IPS-NIHi7 (cell line): ENCODE measurements around the gene TBC1D9B.

Experiments used
- DNase-seq: peaks from one replicate; pipeline ENCODE4 v3.0.0; 2012; ENCODE audit warnings: mixed read lengths; ENCODE audit errors: extremely low spot score

Gene TBC1D9B

GRCh38 chr5:179906795-179907555, 722 bp downstream of the TBC1D9B start:
- DNase-seq = peak; percentile 43

DNA sequence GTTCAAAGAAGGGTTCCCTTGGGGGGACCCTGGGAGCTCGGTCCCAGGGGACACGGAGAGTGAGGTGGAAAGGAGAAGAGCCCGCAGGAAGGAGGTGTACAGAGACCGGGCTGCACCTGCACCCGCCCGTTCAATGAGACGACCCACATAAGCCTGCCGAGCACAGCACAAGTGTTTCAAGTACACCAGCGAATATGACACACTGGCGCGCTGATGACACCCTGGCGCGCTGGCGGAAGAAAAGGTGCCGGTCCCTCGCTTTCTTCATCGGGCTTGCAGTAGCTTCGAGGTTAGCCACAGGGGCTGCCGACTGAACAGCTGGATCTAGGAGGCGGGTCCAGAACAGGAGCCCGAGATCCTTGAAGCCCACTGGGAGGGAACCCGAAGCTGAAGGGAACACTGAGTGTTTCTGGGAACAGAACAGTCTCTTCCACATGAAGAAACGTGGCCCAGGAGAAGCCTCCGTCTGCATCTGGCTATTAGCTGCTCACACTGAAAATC, 1.4 kb downstream of the TBC1D9B start:
- DNase-seq = no peak

GRCh38 chr5:179905161-179905560, 2.5 kb downstream of the TBC1D9B start:
- no peak for DNase-seq

DNA sequence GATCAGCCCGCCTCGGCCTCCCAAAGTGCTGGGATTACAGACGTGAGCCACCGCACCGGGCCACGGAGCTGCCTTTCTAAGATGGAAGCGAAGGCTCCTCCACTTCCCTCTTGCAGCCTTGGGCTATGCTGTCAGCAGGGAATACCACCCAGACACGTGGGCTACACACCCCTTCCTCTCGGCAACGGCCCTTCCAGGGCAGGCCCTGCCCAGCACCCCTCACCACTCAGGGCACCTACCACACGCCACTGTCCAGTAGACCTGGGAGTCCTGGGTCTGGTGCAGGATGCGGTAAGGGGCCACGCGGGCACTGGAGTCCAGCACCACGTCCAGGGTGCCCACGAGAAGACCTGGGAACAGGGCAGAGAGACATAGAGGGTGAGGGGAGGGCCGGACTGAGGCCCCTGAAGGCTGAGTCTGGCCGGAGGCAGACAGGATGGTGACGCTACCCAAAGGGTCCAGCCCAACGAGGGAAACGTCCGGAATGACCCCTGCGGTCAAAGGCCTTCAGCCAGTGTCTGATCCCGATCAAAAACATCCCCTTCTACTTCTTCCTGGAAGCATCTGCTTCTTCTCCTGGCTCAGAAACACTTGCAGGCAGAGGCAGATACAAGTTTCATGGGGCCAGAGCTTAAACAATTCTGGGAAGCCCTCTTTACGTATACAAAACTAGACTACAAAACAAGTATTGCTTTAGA, 3.1 kb downstream of the TBC1D9B start:
- DNase-seq = no peak

- DNase-seq = no peak
Measured at GRCh38 chr5:179902763-179903158, 4.9 kb downstream of the TBC1D9B start.

DNA sequence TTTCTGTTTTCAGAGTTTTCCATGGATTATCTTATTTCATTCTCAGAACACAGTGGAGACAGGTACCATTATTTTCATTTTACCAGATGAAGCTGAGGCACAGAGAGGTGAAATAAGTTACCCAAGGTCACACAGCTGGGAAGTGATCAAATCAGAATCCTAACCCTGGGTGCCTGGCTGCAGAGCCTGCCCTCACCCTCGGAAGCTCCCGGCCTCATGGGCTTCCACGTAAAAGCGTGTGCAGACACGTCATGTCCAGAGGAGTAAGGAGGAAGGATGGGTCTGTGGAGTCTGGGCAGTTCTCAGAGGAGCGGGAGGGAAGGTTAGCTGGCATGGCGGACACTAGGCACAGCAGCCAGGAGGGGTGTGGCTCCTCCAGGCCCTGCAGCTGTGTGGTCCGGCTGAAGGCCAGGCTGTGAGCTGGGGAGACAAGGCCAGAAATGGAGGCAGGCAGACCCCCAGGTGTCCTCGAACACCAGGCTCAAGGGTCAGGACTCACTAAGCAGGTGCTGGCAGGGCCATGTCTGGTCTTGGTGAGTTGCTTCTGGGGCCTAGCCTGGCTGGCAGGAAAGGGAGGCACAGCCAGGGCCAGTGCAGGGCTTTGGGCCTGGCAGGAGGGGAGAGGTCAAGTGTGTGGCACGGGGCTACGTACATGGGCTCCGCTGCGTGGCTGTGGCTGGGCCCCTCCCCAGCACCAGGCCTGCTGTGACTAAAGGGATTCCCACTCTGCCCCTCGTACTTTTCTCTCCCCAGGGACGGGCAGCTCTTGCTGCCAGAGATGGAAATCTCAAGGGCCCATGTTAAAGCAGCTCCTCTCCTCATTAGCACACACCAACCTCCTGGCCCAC, 5.6 kb downstream of the TBC1D9B start:
- no peak for DNase-seq

DNA sequence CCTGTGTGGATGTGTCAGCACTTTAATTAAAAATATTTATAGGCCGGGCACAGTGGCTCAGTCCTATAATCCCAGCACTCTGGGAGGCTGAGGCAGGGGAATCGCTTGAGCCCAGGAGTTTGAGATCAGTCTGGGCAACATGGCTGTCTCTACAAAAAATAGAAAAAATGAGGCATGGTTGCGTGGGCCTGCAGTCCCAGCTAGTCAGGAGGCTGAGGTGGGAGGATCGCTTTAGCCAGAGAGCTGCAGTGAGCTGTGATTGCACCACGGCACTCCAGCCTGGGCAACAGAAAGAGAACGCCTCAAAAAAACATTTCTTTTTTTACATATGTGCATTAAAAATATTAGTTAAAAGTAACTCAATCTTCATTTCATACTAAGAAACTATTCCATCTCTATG, 6.2 kb downstream of the TBC1D9B start:
- DNase-seq = no peak

- DNase-seq = no peak
Measured at GRCh38 chr5:179900711-179901110, 7.0 kb downstream of the TBC1D9B start.

DNA sequence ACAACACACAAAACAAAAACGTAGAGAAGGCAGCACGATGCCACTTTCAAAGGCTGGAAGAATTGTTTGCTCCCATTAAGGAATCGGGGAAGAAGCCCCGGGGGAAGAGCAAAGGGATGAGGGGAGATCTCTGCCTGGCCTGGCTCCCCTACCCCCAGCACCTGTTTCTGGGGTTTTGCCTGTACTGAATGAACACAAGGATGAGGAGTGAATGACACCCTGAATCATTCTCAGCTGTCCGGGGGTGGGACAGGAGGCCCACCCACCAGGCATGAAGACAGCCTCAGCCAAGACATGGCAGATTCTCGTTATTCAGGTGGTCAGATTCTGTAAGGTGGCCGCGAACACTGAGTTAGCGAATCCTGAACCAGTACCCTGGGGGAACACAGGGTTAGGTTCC, 7.5 kb downstream of the TBC1D9B start:
- DNase-seq = no peak

- DNase-seq = no peak
Measured at GRCh38 chr5:179895861-179896260, 11.8 kb downstream of the TBC1D9B start.

- no peak for DNase-seq
Measured at GRCh38 chr5:179893958-179894895, 13.5 kb downstream of the TBC1D9B start.

- DNase-seq = no peak
Measured at GRCh38 chr5:179893076-179893957, 14.4 kb downstream of the TBC1D9B start.

GRCh38 chr5:179892255-179892654, 15.4 kb downstream of the TBC1D9B start:
- DNase-seq = no peak

- DNase-seq = no peak
Measured at GRCh38 chr5:179890751-179891682, 16.7 kb downstream of the TBC1D9B start.

DNA sequence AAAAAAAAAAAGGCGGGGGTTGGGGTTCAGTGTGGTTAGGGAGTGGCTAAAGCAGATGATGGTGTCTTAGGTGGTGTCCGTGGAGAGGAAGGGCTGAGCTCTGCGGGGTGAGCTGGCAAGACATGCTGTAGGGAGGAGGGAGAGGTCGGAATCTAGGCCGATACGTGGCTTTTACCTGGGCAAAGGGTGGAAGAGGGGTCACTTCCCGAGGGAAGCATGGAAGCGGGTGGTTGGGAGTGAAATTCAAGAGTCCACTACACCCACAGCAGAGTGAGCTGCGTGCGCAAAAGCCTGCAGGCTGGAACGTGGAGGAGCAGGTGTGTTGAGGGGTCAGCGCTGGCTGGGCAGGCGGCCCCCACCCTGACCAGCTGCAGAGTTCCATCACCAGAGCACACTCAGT, 17.8 kb downstream of the TBC1D9B start:
- DNase-seq = no peak

GRCh38 chr5:179887802-179888201, 19.9 kb downstream of the TBC1D9B start:
- no peak for DNase-seq

DNA sequence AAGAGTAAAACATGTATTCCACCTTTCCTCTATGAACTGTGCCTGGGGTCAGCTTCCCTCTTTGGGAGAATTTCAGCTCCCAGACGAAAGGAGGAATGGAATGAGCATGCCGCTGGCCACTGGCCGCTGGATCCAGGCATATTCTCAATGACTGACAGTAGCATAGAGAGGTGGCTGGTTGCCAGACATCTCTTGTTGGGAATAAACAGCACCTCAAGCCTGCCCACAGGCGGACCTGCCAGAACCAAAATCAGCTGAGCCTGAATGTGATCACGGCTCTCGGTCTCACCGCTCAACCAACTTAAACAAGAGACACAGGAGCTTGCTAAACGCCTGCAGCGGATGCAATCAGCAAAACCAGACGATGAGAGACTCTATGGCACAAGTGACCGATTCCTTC, 20.6 kb downstream of the TBC1D9B start:
- no peak for DNase-seq

- DNase-seq = no peak
Measured at GRCh38 chr5:179886190-179886911, 21.3 kb downstream of the TBC1D9B start.
